Raji (cell line): ENCODE results near the gene NUDT12.

Source experiments
- POLR2A ChIP-seq: IDR thresholded peaks from 2 replicates; pipeline ENCODE4 v1.6.1; 2011; ENCODE audit warnings: low read depth, low read length, control low read depth; ENCODE audit not compliant: insufficient read depth

NUDT12 gene

DNA sequence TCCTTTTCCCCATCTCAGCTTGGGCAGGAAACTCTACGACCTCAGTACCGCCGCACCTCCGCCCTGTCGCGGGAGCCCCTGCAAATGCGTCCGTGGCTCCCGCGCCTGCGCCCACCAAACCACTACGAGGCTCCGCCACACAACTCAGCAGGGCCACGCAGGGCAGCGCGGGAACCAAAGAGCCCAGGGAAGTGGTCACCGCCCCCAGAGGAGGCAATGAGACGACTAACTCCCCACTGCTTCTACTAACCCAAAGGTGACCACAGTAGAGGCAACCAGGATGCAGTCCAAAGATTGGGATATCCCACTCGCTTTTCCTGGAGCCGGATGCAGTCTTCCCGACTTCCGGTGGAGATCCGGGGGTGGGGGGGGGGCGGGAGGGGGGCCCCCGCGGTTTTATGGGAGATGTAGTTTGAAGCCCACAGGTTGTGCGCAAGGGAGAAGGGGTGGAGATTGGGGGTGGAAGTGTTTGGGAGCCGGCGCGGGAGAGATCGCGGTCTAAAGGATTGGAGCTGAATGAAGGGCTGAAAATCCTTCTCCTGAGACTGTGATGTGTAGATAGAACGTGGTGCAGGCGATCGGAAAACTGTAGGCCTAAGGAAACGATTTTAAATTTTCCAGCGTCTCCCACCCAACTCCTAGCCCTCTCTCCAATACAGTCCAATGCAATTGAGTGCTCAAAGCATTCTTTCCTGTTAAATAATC is at the start of gene NUDT12:
TSS of gene NUDT12 (minus strand) at position 337 of the 705 bp plus-strand sequence. CDS start 2,541 bp downstream, outside the sequence.
- no peak for TF ChIP-seq POLR2A

DNA sequence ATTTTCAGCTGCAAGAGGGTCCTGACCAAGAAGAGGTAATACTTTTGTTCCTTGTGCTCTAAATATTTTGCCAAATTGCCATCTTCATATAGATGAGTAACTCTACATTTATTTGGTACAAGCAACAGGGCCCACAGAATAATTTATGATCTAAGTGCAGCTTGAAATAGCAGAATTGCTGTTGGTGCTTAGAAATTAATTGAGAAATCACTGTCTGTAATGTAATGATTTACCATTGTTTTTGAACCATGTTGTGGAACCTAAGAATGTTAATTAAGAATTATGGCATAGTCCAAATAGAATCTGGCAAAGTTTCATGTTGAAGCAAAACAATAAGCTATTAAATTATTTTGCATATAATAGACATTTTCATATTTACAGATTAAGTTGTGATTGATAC is 44.8 kb upstream of the NUDT12 start:
- no peak for TF ChIP-seq POLR2A

DNA sequence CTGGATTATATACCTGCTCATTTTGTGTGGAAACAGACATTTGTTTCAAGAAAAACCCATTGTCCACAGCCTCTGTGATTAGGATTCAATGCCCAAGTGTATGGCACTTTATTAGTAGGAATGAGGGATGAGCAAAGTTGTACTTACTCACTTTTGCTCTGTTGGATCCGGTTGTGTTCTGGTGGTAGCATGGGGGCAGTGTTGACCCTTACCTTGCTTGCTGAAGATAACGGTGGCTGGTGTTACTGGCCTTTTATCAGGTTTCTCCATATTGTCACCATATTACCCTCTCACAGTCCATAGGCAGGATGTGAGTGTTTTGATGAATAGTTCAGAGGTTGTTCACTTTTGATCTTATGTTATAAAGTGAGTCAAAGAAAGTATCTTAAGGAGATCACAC is 42.7 kb upstream of the NUDT12 start:
- no peak for TF ChIP-seq POLR2A

DNA sequence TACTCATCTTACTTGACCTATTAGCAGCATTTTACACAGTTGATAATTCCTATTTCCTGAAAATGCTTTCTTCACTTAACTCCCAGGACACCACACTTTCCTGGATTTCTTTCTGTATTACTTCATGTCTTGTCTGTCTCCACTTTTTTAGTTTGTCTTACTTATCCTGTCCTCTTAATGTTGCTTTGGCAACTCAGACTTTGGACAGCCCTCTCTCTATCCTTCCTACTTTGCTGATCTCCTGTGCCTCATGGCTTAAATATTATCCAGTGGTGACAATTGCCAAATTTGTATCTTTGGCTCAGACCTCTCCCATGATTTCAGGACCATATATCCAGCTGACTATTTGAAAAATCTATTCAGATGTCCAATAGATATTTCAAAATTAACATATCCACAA is 39.8 kb upstream of the NUDT12 start:
- TF ChIP-seq POLR2A, result no peak

DNA sequence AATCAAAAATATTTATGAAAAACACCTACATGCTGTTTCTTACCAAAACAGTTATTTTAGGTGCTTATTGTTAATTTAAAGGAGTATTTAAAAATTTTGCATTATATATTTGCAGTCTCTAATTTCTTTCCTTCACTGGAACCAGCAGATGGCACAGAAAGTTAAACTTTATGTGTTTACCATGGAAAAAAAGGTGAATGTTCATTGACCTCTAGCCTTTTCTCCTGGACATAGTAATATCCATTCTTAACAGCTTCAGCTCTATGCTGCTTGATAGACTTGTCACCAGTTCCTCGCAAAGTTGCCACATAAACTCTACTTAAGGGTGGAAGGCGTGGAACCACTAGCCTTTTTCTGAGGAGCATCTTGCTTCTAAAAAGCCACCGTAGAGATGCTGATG is 38.7 kb upstream of the NUDT12 start:
- no peak for TF ChIP-seq POLR2A

DNA sequence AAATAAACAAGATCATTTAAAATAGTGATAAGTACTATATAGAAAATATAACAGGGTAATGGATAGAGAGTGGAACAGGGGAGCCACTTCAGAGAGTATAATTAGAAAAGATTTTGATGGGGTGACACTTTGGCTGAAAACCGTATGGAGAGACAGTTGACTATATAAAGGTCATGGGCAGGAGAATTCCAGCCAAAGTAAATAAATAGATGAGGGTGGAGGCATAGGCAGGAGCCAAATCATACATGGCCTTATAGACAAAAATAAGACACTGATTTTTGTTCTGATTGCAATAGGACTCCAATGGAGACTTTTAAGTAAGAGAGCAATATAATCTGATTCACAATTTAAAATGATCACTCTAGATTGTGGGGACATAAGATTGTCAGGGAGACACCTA is 37.5 kb upstream of the NUDT12 start:
- TF ChIP-seq POLR2A, result no peak

DNA sequence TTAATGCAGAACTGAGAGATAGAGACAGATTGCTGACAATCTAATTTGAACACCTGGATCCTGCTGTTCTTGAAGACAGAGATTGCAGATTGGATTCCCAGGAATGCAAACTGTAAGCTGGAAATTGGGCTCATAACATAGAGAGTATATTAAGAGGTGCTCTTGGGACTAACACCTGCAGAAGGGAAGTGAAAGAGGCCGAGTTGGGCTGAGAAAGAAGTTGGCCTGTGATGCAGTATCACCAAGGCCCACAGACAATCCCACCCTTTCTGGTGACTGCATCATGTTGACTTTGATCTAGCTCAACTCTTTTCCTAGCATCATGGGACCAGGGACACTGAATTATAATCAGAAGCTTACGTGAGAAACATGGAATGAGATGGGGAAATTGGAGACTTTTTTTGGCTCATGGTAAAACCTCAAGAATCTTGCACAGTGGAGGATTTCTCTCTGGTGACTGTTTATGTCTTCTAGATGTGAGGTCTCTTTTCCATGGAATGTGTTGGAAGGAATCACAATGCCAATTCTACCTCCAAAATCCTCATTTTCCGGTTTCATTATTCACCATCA is 36.5 kb upstream of the NUDT12 start:
- no peak for TF ChIP-seq POLR2A

DNA sequence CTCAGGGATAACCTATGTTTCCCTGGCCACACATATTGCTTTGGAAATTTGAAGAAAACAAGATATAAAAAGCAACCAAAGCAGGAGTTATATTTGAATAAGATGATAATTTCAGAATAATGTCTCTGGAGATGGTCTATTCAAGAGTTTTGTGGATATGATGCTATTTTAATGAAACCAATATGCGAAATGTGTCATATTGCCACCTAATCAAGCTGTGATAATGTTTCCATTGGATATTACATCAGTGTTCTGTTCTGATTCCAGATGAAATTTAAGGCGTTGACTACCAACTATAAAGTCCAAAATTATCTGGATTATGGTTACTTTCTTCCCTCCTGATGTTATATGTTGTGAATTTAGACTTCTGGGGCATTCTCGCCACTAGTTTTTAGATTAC is 27.6 kb upstream of the NUDT12 start:
- TF ChIP-seq POLR2A, result no peak

DNA sequence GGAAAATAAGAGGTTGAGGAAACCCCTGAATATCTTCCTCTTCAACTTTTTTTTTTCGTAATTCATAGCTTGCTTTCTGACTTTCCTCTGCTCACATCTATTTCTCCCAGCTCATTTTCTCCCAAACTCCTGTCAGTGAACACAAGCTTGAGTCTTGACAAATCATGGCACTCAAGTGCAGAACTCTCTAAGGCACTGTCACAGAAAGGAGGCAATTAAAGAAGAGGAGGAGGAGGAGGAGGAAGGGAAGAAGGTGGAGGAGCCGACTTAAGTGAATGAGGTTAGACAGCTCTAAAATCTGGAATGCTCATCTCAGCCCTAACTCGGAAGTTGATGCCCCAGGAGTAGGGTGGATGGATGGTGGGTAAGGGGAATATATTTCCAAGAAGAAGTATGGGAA is 27.2 kb upstream of the NUDT12 start:
- TF ChIP-seq POLR2A, result no peak

DNA sequence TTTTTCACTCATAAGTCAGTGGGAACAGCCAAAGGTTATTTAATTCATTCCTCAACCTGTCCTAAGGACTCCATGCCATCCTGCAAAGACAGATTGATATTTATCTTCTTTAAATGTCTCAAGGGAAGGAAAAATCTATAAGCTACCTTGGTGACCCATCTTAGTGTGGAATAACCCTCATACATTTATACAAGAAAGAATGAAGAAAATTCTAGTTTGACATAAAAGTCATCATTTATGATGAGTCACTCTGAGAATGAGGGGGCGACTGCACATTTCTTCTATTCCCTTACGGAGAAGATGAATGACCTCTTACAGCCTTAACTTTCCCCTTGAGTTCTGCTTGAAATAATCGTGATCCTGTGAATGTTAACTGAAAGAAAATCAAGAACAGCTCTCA is 26.8 kb upstream of the NUDT12 start:
- no peak for TF ChIP-seq POLR2A

DNA sequence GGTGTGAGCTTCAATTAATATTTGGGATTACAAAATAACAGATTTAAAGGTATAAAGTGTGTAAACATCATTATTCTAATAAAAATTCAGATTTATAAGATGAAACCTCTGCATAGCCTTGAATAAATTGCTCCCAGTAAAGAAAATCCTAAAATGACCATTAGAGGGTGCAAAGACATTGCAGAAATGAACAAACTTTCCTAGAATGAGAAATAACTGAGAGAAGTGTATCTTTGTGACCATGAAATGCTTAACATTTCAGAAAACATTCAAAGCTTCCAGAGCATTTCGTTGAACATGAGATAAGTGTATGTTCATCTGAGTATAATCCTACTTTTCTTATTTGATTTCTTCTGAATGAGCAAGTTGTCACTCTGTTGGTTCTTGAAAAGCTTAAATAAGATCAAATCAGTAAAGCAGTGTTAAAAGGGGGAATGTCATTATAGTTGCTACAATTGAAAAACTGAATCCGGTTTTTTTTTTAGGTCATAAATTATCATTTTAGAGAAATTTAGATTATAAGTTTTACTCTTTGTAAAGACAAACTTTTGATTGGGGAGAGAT is 24.7 kb upstream of the NUDT12 start:
- TF ChIP-seq POLR2A, result no peak

DNA sequence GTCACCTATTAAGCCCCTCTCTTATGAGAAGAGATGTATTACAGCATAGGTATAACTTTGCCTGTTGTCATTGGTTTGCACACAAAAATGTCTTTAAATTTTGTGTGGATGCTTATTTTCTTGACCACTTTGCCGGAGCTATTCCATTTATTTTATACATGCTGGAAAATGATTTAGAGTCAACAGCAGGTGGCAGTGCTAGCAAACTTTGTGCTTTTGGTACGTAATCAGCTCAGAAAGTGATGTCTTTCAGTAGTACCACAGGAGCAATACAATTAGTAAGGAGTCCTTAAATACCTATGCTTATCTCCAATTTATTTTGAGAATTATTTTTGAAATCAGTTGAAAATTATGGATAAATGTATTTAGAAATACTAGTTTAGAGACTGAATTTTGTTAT is 19.8 kb upstream of the NUDT12 start:
- TF ChIP-seq POLR2A, result no peak

DNA sequence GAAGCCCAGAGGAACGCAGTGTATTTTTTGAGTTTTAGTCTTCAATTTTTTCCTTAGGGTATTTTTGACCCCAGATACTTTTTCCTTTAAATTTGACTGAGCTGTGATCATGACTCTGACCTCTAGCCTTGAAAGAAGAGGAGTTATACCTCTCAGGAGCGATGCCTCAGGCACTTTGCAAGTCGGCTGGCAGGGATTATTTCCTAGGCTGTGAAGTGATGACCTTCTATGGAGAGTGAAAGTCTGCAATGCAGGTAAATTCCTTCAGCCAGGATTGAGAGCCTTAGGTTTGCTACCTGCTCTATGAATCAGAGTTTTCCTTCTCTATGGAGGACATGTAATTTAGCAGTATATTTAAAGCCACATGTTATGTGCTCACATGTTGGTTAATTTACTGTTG is 10.8 kb upstream of the NUDT12 start:
- TF ChIP-seq POLR2A, result no peak

DNA sequence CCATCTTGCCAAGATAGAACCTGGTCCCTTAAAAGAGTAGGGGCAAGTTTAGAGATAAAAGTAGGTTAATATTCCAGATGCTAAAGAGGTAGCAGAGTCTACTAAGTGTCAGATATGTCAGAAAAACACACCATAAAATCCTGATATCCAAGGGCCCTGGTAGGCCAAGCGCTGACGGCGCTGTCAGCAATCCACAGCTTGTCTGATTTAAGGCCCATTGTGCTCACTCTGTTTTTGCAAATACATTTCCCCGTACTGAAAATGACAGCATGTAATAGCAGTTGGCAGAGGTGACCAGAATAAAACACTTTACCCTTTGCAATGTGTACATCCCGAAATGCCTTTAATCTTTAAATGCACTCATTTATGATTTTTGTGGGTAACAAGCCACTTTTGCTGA is 9.9 kb upstream of the NUDT12 start:
- no peak for TF ChIP-seq POLR2A

DNA sequence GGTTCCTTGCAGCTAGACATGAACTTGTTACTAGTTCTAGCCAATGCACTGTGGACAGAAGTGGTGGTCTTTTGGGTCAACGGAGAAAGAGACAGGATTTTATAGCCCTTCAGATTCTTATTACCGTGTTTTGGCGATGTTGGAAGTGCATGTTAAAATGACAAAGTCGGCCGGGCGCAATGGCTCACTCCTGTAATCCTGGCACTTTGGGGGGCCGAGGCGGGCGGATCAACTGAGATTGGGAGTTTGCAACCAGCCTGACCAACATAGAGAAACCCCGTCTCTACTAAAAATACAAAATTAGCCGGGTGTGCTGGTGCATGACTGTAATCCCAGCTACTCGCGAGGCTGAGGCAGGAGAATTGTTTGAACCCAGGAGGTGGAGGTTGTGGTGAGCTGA is 9.1 kb upstream of the NUDT12 start:
- no peak for TF ChIP-seq POLR2A

DNA sequence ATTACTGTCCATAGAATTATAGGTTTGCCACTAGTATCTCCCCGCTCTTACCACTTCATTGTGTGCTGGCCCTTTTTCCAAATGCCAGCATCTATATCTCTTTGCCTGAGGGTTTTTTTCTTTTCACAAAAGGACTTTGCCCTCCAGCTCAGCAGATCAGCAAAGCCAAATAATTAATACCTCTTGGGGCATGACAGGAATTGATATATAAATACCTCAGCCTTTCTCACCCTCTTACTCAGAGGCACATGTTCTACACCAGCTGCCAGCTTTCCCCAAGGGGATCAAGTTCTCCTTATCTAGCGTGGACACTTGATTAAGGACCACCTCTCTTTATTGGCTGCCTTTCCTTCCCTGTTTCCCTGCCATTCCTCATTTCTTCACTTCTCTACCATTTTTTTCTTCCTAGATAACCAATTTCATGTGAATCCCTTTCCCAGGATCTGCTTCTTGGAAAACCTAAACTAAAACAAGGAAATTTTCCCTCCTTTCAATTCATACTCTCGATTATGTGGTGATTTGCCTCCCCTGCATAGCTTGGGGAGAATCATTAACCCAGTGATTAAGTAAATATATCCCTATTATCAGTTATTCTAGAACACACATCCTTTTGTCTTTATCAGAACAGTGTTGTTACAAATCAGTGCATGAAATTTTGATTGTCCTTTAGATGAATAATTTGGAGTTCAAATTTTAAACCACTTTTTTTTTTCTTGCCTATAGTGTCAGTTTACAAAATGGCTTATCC is 6.9 kb upstream of the NUDT12 start:
- no peak for TF ChIP-seq POLR2A

DNA sequence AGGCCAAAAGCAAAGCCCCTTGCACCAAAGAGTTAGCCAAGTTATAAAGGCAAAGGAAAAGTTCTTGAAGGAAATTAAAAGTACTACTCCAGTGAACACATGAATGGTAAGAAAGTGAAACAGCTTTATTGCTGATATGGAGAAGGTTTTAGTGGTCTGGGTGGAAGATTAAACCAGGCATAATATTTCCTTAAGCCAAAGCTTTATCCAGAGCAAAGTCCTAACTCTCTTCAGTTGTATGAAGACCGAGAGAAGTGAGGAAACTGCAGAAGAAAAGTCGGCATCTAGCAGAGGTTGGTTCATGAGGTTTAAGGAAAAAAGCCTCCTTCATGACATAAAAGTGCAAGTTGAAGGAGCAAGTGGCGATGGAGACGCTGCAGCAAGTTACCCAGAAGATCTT is 3.1 kb upstream of the NUDT12 start:
- no peak for TF ChIP-seq POLR2A
